Measurements from ENCODE around the gene TTLL12. TPM values are rescaled to one million over a fixed set of nuclear protein-coding genes. Genes with fewer than 3 reads are reported as not detected.

Gene TTLL12
- total and polyA plus RNA-seq, 2 experiments from 2014 or later = 46.7 to 147 TPM

DNA sequence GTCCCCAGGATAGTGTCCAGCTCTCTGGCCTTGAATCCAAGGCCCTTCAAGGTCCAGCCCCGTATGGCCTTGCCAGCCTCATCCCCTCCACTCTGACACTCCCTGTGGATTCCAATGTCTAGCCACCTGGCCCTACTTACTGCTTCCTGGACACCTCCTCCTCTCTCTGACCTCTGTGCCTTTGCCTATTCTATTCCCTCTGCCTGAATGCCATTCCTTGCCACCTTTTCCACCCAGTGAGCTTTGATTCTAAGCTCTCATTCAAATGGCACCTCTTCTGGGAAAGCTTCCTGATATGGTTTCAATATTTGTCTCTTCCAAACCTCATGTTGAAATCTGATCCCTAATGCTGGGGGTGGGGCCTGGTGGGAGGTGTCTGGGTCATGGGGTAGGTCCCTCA is 31.9 kb upstream of the TTLL12 start (continued):
- TF ChIP-seq, protein P1, sequence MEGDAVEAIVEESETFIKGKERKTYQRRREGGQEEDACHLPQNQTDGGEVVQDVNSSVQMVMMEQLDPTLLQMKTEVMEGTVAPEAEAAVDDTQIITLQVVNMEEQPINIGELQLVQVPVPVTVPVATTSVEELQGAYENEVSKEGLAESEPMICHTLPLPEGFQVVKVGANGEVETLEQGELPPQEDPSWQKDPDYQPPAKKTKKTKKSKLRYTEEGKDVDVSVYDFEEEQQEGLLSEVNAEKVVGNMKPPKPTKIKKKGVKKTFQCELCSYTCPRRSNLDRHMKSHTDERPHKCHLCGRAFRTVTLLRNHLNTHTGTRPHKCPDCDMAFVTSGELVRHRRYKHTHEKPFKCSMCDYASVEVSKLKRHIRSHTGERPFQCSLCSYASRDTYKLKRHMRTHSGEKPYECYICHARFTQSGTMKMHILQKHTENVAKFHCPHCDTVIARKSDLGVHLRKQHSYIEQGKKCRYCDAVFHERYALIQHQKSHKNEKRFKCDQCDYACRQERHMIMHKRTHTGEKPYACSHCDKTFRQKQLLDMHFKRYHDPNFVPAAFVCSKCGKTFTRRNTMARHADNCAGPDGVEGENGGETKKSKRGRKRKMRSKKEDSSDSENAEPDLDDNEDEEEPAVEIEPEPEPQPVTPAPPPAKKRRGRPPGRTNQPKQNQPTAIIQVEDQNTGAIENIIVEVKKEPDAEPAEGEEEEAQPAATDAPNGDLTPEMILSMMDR (conservative IDR thresholded peaks at IDR 0.05; ENCODE audit: low read depth in 2 of 2) = no peak
- TF ChIP-seq, protein P2, sequence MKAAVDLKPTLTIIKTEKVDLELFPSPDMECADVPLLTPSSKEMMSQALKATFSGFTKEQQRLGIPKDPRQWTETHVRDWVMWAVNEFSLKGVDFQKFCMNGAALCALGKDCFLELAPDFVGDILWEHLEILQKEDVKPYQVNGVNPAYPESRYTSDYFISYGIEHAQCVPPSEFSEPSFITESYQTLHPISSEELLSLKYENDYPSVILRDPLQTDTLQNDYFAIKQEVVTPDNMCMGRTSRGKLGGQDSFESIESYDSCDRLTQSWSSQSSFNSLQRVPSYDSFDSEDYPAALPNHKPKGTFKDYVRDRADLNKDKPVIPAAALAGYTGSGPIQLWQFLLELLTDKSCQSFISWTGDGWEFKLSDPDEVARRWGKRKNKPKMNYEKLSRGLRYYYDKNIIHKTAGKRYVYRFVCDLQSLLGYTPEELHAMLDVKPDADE (IDR thresholded peaks at IDR 0.05) = no peak
- no peak for TF ChIP-seq NANOG (IDR thresholded peaks at IDR 0.05; ENCODE audit: borderline replicate concordance)

DNA sequence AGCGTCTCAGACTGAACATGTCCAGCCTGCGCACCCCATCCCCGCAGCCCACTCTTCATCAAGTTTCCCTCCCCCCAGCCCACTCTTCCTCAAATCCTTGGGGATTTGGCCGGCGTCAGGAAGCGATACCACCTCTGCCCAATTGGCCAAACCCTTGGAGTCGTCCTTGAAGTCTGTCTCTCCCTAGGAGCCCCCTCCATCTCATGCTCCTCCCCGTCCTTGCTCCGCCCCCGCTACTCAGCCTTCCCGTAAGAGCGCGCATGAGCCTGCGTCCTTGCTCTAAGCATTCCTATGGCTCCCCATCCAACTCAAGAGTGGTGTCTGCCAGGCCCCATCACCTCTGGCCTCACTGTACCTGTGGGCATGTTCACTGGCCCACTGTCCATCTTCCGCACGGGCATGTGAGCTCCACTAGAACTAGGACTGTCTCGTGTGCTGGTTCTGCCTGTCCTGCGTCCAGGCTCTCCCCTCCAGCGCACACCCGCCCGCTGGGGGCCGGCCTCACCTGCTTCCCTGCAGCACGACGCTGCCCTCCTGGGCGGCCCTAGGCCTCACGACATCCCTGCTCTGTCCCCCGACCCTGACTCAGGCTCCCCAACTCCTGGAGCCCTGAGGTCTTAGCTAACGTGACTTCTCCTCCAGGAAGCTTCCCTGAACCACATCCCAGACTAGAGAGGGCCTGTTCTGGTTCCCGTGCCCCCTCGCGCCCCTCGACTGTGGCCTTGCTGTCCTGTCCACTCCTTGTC is 30.5 kb upstream of the TTLL12 start:
- no peak overlapping the region for H3K4me2 ChIP-seq
- H3K27me3 ChIP-seq (ENCODE audit: insufficient read depth) = no peaks in the 10 kb centered on the region
- peak; percentile 61 for ATAC-seq
- Mint-ChIP-seq H3K4me3 (no peak overlapping the region), H3K27ac (no peak overlapping the region; the same call in 1 of the 2 replicates), H3K36me3 (ENCODE audit: low read depth) (no peaks in the 10 kb centered on the region; the same call in 1 of the 3 replicates), H3K4me1 (peaks cover 35% of the 10 kb centered on the region), H3K27me3 (ENCODE audit: insufficient read depth, low read depth, poor library complexity) (peaks cover 20% of the 10 kb centered on the region), H3K9me3 (no peaks in the 10 kb centered on the region; the same call in 2 of the 3 replicates)
- H2AFZ ChIP-seq = no peak overlapping the region; the same call in none of the 2 replicates
- H3K4me3 ChIP-seq = no peak overlapping the region
- peaks cover 4% of the 10 kb centered on the region; the same call in 1 of the 2 replicates for H3K4me1 ChIP-seq (ENCODE audit: insufficient read depth)
- H3K79me2 ChIP-seq (replicated peaks; ENCODE audit: insufficient read depth) = no peaks in the 10 kb centered on the region
- no peaks in the 10 kb centered on the region for H4K20me1 ChIP-seq (replicated peaks; ENCODE audit: insufficient read depth)
- H3K36me3 ChIP-seq (ENCODE audit: insufficient read depth) = no peaks in the 10 kb centered on the region
- H3K27ac ChIP-seq (ENCODE audit: low read depth) = no peak overlapping the region
- 0 out of 2 replicates have a peak, but pooled peaks cover 4% of the 10 kb centered on the region for H3F3A ChIP-seq (replicated peaks; ENCODE audit: low read depth)
- no peaks in the 10 kb centered on the region for H3K9me2 ChIP-seq (ENCODE audit: insufficient read depth)
- DNase-seq (ENCODE audit: low spot score) = peak; percentile 69
- TF ChIP-seq, protein P3, sequence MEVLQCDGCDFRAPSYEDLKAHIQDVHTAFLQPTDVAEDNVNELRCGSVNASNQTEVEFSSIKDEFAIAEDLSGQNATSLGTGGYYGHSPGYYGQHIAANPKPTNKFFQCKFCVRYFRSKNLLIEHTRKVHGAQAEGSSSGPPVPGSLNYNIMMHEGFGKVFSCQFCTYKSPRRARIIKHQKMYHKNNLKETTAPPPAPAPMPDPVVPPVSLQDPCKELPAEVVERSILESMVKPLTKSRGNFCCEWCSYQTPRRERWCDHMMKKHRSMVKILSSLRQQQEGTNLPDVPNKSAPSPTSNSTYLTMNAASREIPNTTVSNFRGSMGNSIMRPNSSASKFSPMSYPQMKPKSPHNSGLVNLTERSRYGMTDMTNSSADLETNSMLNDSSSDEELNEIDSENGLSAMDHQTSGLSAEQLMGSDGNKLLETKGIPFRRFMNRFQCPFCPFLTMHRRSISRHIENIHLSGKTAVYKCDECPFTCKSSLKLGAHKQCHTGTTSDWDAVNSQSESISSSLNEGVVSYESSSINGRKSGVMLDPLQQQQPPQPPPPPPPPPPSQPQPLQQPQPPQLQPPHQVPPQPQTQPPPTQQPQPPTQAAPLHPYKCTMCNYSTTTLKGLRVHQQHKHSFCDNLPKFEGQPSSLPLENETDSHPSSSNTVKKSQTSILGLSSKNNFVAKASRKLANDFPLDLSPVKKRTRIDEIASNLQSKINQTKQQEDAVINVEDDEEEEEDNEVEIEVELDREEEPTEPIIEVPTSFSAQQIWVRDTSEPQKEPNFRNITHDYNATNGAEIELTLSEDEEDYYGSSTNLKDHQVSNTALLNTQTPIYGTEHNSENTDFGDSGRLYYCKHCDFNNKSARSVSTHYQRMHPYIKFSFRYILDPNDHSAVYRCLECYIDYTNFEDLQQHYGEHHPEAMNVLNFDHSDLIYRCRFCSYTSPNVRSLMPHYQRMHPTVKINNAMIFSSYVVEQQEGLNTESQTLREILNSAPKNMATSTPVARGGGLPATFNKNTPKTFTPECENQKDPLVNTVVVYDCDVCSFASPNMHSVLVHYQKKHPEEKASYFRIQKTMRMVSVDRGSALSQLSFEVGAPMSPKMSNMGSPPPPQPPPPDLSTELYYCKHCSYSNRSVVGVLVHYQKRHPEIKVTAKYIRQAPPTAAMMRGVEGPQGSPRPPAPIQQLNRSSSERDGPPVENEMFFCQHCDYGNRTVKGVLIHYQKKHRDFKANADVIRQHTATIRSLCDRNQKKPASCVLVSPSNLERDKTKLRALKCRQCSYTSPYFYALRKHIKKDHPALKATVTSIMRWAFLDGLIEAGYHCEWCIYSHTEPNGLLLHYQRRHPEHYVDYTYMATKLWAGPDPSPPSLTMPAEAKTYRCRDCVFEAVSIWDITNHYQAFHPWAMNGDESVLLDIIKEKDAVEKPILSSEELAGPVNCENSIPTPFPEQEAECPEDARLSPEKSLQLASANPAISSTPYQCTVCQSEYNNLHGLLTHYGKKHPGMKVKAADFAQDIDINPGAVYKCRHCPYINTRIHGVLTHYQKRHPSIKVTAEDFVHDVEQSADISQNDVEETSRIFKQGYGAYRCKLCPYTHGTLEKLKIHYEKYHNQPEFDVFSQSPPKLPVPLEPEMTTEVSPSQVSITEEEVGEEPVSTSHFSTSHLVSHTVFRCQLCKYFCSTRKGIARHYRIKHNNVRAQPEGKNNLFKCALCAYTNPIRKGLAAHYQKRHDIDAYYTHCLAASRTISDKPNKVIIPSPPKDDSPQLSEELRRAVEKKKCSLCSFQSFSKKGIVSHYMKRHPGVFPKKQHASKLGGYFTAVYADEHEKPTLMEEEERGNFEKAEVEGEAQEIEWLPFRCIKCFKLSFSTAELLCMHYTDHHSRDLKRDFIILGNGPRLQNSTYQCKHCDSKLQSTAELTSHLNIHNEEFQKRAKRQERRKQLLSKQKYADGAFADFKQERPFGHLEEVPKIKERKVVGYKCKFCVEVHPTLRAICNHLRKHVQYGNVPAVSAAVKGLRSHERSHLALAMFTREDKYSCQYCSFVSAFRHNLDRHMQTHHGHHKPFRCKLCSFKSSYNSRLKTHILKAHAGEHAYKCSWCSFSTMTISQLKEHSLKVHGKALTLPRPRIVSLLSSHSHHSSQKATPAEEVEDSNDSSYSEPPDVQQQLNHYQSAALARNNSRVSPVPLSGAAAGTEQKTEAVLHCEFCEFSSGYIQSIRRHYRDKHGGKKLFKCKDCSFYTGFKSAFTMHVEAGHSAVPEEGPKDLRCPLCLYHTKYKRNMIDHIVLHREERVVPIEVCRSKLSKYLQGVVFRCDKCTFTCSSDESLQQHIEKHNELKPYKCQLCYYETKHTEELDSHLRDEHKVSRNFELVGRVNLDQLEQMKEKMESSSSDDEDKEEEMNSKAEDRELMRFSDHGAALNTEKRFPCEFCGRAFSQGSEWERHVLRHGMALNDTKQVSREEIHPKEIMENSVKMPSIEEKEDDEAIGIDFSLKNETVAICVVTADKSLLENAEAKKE (CRISPR knock-in tag; IDR thresholded peaks at IDR 0.05) = no peak
- no peak for TF ChIP-seq ZNF114 (CRISPR knock-in tag; IDR thresholded peaks at IDR 0.05)
- TF ChIP-seq, protein P2 (IDR thresholded peaks at IDR 0.05) = no peak
- no peak for TF ChIP-seq EZH2 (IDR thresholded peaks at IDR 0.05; ENCODE audit: low read depth, unreplicated experiment)
- no peak for TF ChIP-seq NANOG (IDR thresholded peaks at IDR 0.05; ENCODE audit: borderline replicate concordance)
- no peak for TF ChIP-seq STAT1 (IDR thresholded peaks at IDR 0.05; ENCODE audit: unreplicated experiment)
- no peak for TF ChIP-seq EZH2phosphoT487 (IDR thresholded peaks at IDR 0.05; ENCODE audit: unreplicated experiment)
- TF ChIP-seq ZNF331 (CRISPR knock-in tag; IDR thresholded peaks at IDR 0.05; ENCODE audit: low read depth) = no peak

Measured in GM23338 (cell line).